SU-DHL-6 (cell line): ENCODE data around the gene DHRS12.

Experiments
- H2AFZ ChIP-seq: fragments of 200-600 bp; sonication (generic); 2 replicates; pipeline ENCODE4 v1.6.1; 2014; ENCODE audit warnings: low read depth, mild to moderate bottlenecking, moderate library complexity, mixed read lengths, antibody characterized with exemption, low read length; ENCODE audit not compliant: severe bottlenecking
- H3F3A ChIP-seq: fragments of 200-600 bp; shearing (Covaris generic); 2 replicates; pipeline ENCODE4 v1.6.0; 2016; ENCODE audit warnings: antibody characterized with exemption, mild to moderate bottlenecking; ENCODE audit not compliant: insufficient read depth
- H3K27ac ChIP-seq: fragments of 200-600 bp; sonication (generic); 2 replicates; pipeline ENCODE4 v1.5.1; 2016; ENCODE audit warnings: low read depth, mild to moderate bottlenecking, low read length, moderate library complexity, mixed read lengths
- H3K27me3 ChIP-seq: fragments of 200-600 bp; sonication (generic), shearing (Covaris generic); 2 replicates; pipeline ENCODE4 v1.6.0; 2014; ENCODE audit warnings: mild to moderate bottlenecking, low read length
- H3K36me3 ChIP-seq: fragments of 200-600 bp; sonication (generic); 2 replicates; pipeline ENCODE4 v1.6.1; 2014; ENCODE audit warnings: mild to moderate bottlenecking, low read length, mixed read lengths
- H3K4me2 ChIP-seq: fragments of 300-600, 200-600 bp; shearing (Covaris generic), sonication (generic); 2 replicates; pipeline ENCODE4 v1.6.0; 2014; ENCODE audit warnings: low read length, low read depth, mild to moderate bottlenecking; ENCODE audit not compliant: poor library complexity, severe bottlenecking
- H3K4me3 ChIP-seq: fragments of 200-600 bp; sonication (generic); 2 replicates; pipeline ENCODE4 v1.5.1; 2014; ENCODE audit warnings: antibody characterized with exemption, low read length, mild to moderate bottlenecking, mixed read lengths; ENCODE audit not compliant: insufficient read depth, poor library complexity, severe bottlenecking
- H3K79me2 ChIP-seq: fragments of 200-600 bp; sonication (generic); 2 replicates; pipeline ENCODE4 v1.6.1; 2014; ENCODE audit warnings: mild to moderate bottlenecking, low read length, moderate library complexity; ENCODE audit not compliant: insufficient read depth
- H3K9ac ChIP-seq: fragments of 200-600 bp; sonication (generic); 2 replicates; pipeline ENCODE4 v1.7.0; 2014; ENCODE audit warnings: mild to moderate bottlenecking, low read length
- H3K9me2 ChIP-seq: fragments of 200-600 bp; sonication (generic); replicated peaks from 2 replicates; pipeline ENCODE4 v1.6.1; 2014; ENCODE audit warnings: low read length; ENCODE audit not compliant: insufficient read depth
- H3K9me3 ChIP-seq: fragments of 200-600 bp; sonication (generic); 2 replicates; pipeline ENCODE4 v1.6.1; 2014; ENCODE audit warnings: low read length, mixed read lengths; ENCODE audit not compliant: insufficient read depth
- H4K20me1 ChIP-seq: fragments of 200-600 bp; sonication (generic); 2 replicates; pipeline ENCODE4 v1.6.1; 2014; ENCODE audit warnings: low read depth, mild to moderate bottlenecking, antibody characterized with exemption, low read length, moderate library complexity, mixed read lengths
- EZH2phosphoT487 ChIP-seq: fragments of 200-600 bp; sonication (generic), shearing (Covaris generic); conservative IDR thresholded peaks from 2 replicates; pipeline ENCODE4 v1.6.1; 2018; ENCODE audit warnings: mild to moderate bottlenecking, antibody characterized with exemption, low read length, moderate library complexity, mixed read lengths
- TF ChIP-seq, protein P1 (sequence below): fragments of 200-600 bp; sonication (generic); IDR thresholded peaks from one replicate; pipeline ENCODE4 v1.5.1; 2017; ENCODE audit warnings: antibody characterized with exemption, mild to moderate bottlenecking, low read length, moderate library complexity; ENCODE audit not compliant: insufficient read depth, poor library complexity, severe bottlenecking

The DHRS12 gene

DNA sequence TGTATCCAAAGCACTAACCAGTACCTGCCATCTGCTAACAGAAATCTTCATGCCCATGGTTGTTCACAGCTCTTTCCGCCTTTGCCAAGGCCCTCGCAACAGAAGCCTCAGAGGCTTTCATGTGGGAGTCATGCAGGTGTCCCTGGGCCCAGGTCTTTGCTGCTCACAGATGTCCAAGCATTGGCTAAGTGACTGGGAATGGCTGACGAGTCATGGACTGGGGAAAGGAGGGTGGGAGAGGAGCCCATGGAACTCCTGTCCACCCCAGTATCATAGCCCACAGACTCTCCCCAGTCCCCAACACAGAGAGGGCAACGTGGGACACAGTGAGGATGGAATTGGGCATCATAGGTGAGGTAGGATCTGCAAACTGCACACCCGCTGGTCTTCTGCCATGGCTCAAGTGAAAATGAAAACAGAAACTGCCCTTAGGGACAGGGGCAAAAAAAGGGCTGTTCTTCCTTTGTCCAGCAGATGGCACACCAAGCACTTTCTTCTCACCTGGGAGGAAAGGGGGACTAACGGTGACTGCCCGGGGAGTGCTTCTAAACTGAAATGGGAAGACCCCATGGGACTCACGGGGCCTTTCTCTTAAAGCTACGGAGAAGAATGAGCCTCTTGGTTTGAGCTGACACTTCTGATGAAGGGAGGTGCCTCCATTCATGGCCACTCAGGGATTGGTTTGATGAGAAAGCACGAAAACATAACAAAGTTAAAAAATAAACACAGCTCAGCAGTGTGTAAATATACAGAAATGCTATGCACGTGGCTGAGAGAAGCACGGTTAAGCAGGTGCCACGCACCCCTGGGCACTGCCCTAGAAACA is 11.1 kb upstream of the DHRS12 start:
- no peaks in the 10 kb centered on the region for H3K9me3 ChIP-seq
- H3K27ac ChIP-seq = no peak overlapping the region
- H4K20me1 ChIP-seq = no peaks in the 10 kb centered on the region
- no peaks in the 10 kb centered on the region for H3K9me2 ChIP-seq
- no peaks in the 10 kb centered on the region for H3F3A ChIP-seq
- no peak overlapping the region for H3K4me3 ChIP-seq
- no peaks in the 10 kb centered on the region for H3K27me3 ChIP-seq
- no peak overlapping the region for H3K9ac ChIP-seq
- H3K4me2 ChIP-seq = peak overlapping the region; percentile 35
- peak overlapping the region; percentile 81 for H2AFZ ChIP-seq
- no peaks in the 10 kb centered on the region for H3K36me3 ChIP-seq
- no peaks in the 10 kb centered on the region for H3K79me2 ChIP-seq
- TF ChIP-seq, protein P1, sequence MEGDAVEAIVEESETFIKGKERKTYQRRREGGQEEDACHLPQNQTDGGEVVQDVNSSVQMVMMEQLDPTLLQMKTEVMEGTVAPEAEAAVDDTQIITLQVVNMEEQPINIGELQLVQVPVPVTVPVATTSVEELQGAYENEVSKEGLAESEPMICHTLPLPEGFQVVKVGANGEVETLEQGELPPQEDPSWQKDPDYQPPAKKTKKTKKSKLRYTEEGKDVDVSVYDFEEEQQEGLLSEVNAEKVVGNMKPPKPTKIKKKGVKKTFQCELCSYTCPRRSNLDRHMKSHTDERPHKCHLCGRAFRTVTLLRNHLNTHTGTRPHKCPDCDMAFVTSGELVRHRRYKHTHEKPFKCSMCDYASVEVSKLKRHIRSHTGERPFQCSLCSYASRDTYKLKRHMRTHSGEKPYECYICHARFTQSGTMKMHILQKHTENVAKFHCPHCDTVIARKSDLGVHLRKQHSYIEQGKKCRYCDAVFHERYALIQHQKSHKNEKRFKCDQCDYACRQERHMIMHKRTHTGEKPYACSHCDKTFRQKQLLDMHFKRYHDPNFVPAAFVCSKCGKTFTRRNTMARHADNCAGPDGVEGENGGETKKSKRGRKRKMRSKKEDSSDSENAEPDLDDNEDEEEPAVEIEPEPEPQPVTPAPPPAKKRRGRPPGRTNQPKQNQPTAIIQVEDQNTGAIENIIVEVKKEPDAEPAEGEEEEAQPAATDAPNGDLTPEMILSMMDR = peak; percentile 64
- TF ChIP-seq EZH2phosphoT487 = no peak

DNA sequence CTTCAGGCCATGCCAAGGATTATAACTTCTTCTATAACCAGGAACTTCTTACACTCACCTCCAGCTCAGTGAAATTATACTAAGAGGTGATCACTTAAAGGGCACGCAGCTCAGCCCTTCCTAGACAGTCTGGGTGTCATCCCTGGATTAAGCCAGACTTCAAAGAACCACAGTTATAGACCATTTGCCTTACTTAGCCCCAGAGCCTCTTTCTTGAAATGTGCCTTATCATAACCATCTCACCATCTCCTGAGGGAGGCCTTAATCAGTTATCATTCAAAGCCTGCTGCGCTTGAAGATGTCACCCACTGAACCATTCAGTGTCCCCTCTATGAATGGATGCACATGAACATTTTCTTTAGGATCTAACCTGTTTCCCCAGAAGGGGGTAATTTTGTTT is 10.1 kb upstream of the DHRS12 start:
- no peaks in the 10 kb centered on the region for H3K27me3 ChIP-seq

DNA sequence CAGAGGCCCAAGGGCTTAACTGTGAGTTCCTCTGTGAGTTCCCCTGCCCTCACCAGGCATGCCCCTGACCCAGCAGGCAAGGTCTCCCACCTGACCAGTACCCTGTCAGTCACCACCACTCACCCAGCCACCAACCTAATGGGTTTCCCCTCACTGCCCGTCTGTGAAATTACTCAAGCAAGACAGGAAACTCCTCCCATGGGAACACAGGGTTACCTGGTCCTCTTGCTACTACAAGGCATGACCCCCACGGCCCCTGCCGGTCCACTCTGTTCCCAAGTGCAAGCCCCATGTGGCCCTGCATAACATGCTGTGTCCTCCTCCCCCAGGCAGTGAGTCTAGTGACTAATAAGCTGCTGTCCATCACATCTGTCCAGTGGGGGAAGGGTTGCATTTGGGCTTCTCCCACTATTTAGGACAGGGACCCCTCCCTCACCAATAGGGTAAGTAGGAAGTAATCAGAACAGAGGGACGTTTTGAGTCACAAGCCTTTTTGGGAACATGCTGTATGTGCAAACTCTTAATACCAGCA is 8.0 kb upstream of the DHRS12 start:
- Histone ChIP-seq H3K27me3 (no peaks in the 10 kb centered on the region), H3K27ac (no peak overlapping the region), H3K4me3 (no peak overlapping the region), H3K9ac (no peak overlapping the region), H3K9me3 (no peaks in the 10 kb centered on the region), H2AFZ (no peak overlapping the region), H3K36me3 (no peaks in the 10 kb centered on the region), H3K9me2 (no peaks in the 10 kb centered on the region), H3K79me2 (no peaks in the 10 kb centered on the region), H3F3A (no peaks in the 10 kb centered on the region), H4K20me1 (no peaks in the 10 kb centered on the region), H3K4me2 (no peak overlapping the region)
- no peak for TF ChIP-seq EZH2phosphoT487

More for the DNA sequence above, 10.1 kb upstream of the DHRS12 start:
- Histone ChIP-seq H3K9me2 (no peaks in the 10 kb centered on the region), H3K27ac (no peak overlapping the region), H4K20me1 (no peaks in the 10 kb centered on the region), H2AFZ (no peak overlapping the region), H3K4me2 (no peak overlapping the region), H3K79me2 (no peaks in the 10 kb centered on the region), H3K36me3 (no peaks in the 10 kb centered on the region), H3K4me3 (no peak overlapping the region), H3K9ac (no peak overlapping the region), H3F3A (no peaks in the 10 kb centered on the region), H3K9me3 (no peaks in the 10 kb centered on the region)
- TF ChIP-seq, protein P1 = no peak
- TF ChIP-seq EZH2phosphoT487 = no peak

DNA sequence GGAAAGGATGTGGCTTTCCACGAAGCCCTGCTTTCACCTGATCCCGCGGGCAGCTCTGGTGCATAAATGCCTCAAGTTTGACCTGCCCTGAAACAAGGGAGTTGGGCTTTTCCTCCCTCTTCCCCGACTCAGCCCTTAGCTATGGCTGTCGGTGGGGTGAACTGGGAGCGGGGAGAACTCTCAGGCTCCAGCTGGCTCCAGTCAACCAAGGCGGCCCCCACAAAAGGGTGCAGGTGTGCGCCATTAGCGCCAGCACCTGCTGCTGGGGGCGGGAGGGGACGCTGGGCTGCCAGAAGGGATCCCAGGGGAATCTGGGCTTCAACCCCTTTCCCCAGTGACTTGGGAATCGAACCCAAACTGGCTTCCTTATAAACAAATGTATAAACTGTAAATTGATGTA is 7.1 kb upstream of the DHRS12 start:
- TF ChIP-seq EZH2phosphoT487 = no peak
- TF ChIP-seq, protein P1 = no peak
- Histone ChIP-seq H3K27me3 (no peaks in the 10 kb centered on the region), H3K4me2 (no peak overlapping the region), H3K9me3 (no peaks in the 10 kb centered on the region), H2AFZ (no peak overlapping the region), H3K36me3 (no peaks in the 10 kb centered on the region), H3K9me2 (no peaks in the 10 kb centered on the region), H3K9ac (no peak overlapping the region), H3K4me3 (no peak overlapping the region), H3K79me2 (no peaks in the 10 kb centered on the region), H3F3A (no peaks in the 10 kb centered on the region), H4K20me1 (no peaks in the 10 kb centered on the region), H3K27ac (no peak overlapping the region)
